ENCODE measurements around the gene CCPG1. TPM values are rescaled to one million over a fixed set of nuclear protein-coding genes. Genes with fewer than 3 reads are reported as not detected.
"Not testable (repeated sequence)": the region's sequence is repeated elsewhere in the genome, so short reads cannot be mapped to it uniquely, and the experiment has no call there.

Gene CCPG1
- polyA plus RNA-seq, 3 donors, result 48.8 to 63.8 (median 61.1) TPM

- DNase-seq (ENCODE audit: extremely low read depth in 1 of 11, low read depth in 9 of 11, low spot score in 4 of 11), result no peak
Observed at GRCh38 chr15:55401786-55402246, 6.3 kb downstream of the CCPG1 start.

DNA sequence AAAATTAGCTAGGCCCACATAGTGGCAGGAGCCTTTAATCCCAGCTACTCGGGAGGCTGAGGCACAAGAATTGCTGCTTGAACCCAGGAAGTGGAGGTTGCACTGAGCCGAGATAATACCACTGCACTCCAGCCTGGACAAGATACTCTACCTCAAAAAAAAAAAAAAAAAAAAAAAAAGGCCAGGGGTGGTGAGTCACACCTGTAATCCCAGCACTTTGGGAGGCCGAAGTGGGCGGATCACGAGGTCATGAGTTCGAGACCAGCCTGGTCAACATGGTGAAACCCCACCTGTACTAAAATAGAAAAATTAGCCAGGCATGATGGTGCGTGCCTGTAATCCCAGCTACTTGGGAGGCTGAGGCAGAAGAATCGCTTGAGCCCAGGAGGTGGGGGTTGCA, 8.1 kb downstream of the CCPG1 start:
- DNase-seq (ENCODE audit: extremely low read depth in 1 of 11, low read depth in 9 of 11, low spot score in 4 of 11), result not testable (repeated sequence)

- no peak for DNase-seq (ENCODE audit: extremely low read depth in 1 of 11, low read depth in 9 of 11, low spot score in 4 of 11)
Observed at GRCh38 chr15:55398243-55398642, 9.9 kb downstream of the CCPG1 start.

- DNase-seq (ENCODE audit: extremely low read depth in 1 of 11, low read depth in 9 of 11, low spot score in 4 of 11), result no peak
Observed at GRCh38 chr15:55394694-55395093, 13.5 kb downstream of the CCPG1 start.

GRCh38 chr15:55389264-55389607, 18.9 kb downstream of the CCPG1 start:
- DNase-seq (ENCODE audit: extremely low read depth in 1 of 11, low read depth in 9 of 11, low spot score in 4 of 11), result no peak

DNA sequence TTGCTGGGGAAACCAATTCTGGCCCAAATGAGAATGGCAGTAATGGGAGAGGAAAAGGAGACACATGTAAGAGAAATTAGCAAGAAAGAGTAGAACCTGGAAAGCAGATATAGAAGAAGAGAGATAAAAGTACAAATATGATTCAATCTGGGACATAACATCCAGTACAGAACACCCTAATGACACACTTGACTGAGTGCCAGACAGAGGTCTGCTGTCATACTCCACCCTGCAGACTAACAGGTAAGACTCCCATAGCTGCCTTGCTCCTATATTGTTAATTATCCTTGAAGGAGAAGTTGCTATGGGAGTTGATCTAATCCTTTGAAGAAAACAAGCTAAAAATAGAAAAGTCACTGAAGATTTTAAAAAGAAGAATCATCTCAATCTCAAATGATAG, 21.1 kb downstream of the CCPG1 start:
- DNase-seq (ENCODE audit: extremely low read depth in 1 of 11, low read depth in 9 of 11, low spot score in 4 of 11), result no peak

DNA sequence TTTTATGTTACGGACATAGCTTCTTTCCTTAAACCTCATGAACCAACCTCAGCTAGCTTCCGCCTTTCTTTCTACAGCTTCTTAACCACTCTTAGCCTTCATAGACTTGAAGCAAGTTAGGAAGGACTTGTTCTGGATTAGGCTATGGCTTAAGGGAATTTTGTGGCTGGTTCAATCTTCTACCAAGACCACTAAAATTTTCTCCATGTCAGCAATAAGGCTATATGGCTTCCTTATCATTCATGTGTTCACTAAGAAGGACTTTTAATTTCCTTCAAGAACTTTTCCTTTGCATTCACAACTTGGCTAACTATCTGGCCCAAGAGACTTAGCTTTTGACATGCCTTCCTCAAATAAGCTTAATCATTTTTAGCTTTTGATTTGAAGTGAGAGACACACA, 24.5 kb downstream of the CCPG1 start:
- no peak for DNase-seq (ENCODE audit: extremely low read depth in 1 of 11, low read depth in 9 of 11, low spot score in 4 of 11)

DNA sequence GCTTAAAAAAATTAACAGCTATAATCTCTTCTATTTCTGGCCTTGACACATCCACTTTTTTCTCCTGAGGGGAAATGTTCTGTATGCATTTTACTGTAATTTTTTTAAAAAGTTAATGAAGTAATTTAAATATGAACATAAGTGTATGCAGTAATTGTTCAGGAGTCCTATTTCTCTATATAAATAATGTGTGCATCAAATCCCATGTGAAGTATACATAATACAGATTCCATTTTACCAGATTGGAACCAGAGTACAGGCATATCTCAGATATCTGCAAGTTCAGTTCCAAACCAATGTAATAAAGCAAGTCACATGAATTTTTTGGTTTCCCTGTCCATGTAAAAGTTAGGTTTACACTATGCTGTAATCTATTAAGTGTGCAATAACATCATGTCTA, 26.6 kb downstream of the CCPG1 start:
- DNase-seq (ENCODE audit: extremely low read depth in 1 of 11, low read depth in 9 of 11, low spot score in 4 of 11), result no peak

- DNase-seq (ENCODE audit: extremely low read depth in 1 of 11, low read depth in 9 of 11, low spot score in 4 of 11), result no peak
Observed at GRCh38 chr15:55379095-55379494, 29.1 kb downstream of the CCPG1 start.

DNA sequence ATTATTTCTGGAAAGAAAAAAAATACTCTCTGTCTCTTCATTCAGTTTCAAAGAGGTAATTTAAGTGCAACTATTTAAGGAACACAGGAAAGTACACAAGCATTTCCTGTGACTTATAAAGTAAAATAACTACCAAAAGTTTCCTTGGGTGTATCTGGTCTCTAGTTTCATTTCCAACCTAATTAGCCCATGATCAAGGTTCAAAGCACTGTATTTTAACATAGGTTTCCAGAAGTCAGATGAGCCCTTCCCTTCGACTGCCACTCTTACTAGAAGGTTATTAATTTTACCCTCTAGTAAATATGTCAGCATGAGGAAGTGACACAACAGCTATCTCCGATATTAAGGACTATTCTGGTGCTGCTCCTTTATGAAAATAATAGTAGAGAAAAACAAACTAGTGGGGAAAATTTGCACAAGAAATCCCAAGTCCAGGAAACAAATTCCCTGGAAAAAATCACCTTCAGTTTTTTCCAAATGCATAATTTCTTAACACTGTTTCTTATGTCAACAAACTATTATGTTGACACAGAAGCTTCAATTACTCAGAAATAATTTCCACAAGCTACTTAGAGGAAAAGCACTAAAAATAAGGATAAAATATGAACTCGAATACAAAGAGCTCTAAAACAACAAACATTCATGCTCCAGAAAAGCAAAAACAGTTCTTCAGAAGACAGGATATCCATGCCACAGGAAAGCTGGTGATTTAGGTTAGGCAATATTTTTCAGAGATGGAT, 35.3 kb downstream of the CCPG1 start:
- DNase-seq (ENCODE audit: extremely low read depth in 1 of 11, low read depth in 9 of 11, low spot score in 4 of 11), result no peak

DNA sequence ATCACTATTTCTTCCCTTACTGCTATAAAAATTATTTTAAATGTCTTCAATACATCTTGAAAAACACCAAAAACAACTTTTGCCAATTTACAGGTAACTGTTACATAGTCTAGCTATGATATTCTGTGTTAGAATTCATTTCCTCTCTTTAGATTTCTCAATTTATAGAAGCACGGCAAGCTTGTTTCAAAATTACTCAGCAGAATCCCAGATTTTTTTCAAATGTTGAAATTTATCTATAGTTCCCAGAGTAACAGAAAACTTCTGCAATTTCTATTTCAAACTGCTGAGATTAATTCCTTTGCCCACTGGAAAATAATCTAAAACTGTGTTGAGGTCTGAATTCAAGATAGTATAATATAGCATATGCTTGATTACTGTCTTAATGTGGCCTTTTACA, 41.2 kb downstream of the CCPG1 start:
- no peak for DNase-seq (ENCODE audit: extremely low read depth in 1 of 11, low read depth in 9 of 11, low spot score in 4 of 11)

GRCh38 chr15:55362641-55363040, 45.5 kb downstream of the CCPG1 start:
- no peak for DNase-seq (ENCODE audit: extremely low read depth in 1 of 11, low read depth in 9 of 11, low spot score in 4 of 11)

GRCh38 chr15:55361048-55361447, 47.1 kb downstream of the CCPG1 start:
- DNase-seq (ENCODE audit: extremely low read depth in 1 of 11, low read depth in 9 of 11, low spot score in 4 of 11), result no peak

- no peak for DNase-seq (ENCODE audit: extremely low read depth in 1 of 11, low read depth in 9 of 11, low spot score in 4 of 11)
Observed at GRCh38 chr15:55360256-55360655, 47.9 kb downstream of the CCPG1 start.

GRCh38 chr15:55358471-55358870, 49.7 kb downstream of the CCPG1 start:
- DNase-seq (ENCODE audit: extremely low read depth in 1 of 11, low read depth in 9 of 11, low spot score in 4 of 11), result no peak

- no peak for DNase-seq (ENCODE audit: extremely low read depth in 1 of 11, low read depth in 9 of 11, low spot score in 4 of 11)
Observed at GRCh38 chr15:55357774-55358173, 50.4 kb downstream of the CCPG1 start.

- no peak for DNase-seq (ENCODE audit: extremely low read depth in 1 of 11, low read depth in 9 of 11, low spot score in 4 of 11)
Observed at GRCh38 chr15:55356985-55357585, 51.1 kb downstream of the CCPG1 start.

DNA sequence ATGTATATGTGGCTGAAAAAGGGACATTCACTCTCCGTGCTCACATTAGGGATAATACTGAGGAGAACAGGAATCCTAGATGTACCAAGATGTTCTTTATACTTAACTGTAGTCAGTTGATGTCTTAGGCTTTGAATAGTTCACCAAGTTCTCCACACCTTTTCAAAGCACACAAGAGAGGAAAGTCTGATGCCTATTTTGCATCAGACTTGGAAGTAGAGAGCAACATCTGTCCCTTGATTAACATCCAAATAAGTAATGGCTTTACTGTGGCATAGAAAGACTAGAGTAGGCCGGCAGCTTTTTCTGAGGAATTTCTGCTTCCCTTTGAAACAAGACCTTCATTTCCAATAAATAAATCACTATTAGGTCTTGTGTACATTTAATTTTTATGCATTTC, 55.1 kb downstream of the CCPG1 start:
- no peak for DNase-seq (ENCODE audit: extremely low read depth in 1 of 11, low read depth in 9 of 11, low spot score in 4 of 11)

DNA sequence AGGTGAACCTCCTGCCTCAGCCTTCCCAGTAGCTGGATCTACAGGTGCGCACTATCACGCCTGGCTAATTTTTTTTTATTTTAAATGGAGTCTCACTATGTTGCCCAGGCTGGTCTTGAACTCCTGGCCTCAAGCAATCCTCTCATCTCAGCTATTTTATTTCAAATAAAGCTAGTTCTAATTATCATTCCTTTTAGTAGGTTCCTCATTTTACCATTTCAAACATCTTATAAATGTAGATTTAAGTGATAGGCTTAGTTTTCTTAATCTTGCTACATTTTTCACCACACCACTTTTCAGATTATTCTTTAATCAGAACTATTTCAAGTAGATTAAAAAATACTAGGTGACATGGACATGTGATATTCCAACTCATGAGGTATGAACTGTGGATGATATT, 58.9 kb downstream of the CCPG1 start:
- DNase-seq (ENCODE audit: extremely low read depth in 1 of 11, low read depth in 9 of 11, low spot score in 4 of 11), result no peak

- DNase-seq (ENCODE audit: extremely low read depth in 1 of 11, low read depth in 9 of 11, low spot score in 4 of 11), result no peak
Observed at GRCh38 chr15:55348281-55348778, 59.8 kb downstream of the CCPG1 start.

GRCh38 chr15:55344206-55344605, 64.0 kb downstream of the CCPG1 start:
- no peak for DNase-seq (ENCODE audit: extremely low read depth in 1 of 11, low read depth in 9 of 11, low spot score in 4 of 11)
